TTC549 (cell line): ENCODE measurements around the gene DNAJB6.

Source experiments
- FAIRE-seq: peaks from 2 replicates; lab custom pipeline; 2012; peaks lifted over from hg19 to GRCh38; lab: Jason Lieb, UNC

The DNAJB6 gene

GRCh38 chr7:157397036-157397720 is 60.4 kb downstream of the DNAJB6 start:
- no peak for FAIRE-seq

GRCh38 chr7:157397731-157398691 is 61.2 kb downstream of the DNAJB6 start:
- no peak for FAIRE-seq

- no peak for FAIRE-seq
Observed at GRCh38 chr7:157399086-157399687, 62.4 kb downstream of the DNAJB6 start.

- no peak for FAIRE-seq
Observed at GRCh38 chr7:157400171-157400860, 63.5 kb downstream of the DNAJB6 start.

GRCh38 chr7:157401567-157402387 is 65.0 kb downstream of the DNAJB6 start:
- FAIRE-seq: no peak

- FAIRE-seq: no peak
Observed at GRCh38 chr7:157402388-157402703, 65.5 kb downstream of the DNAJB6 start.

- no peak for FAIRE-seq
Observed at GRCh38 chr7:157402911-157403534, 66.2 kb downstream of the DNAJB6 start.

- FAIRE-seq: no peak
Observed at GRCh38 chr7:157403646-157404401, 67.0 kb downstream of the DNAJB6 start.

GRCh38 chr7:157404845-157405481 is 68.2 kb downstream of the DNAJB6 start:
- FAIRE-seq: no peak

GRCh38 chr7:157405501-157405900 is 68.7 kb downstream of the DNAJB6 start:
- FAIRE-seq: no peak

GRCh38 chr7:157405914-157406810 is 69.4 kb downstream of the DNAJB6 start:
- no peak for FAIRE-seq

- FAIRE-seq: no peak
Observed at GRCh38 chr7:157406971-157407370, 70.2 kb downstream of the DNAJB6 start.

GRCh38 chr7:157407512-157408257 is 70.9 kb downstream of the DNAJB6 start:
- no peak for FAIRE-seq

- no peak for FAIRE-seq
Observed at GRCh38 chr7:157408258-157409101, 71.7 kb downstream of the DNAJB6 start.

GRCh38 chr7:157409149-157409752 is 72.4 kb downstream of the DNAJB6 start:
- no peak for FAIRE-seq
